G401.6 (cell line): ENCODE results near the gene SLC39A11.
"Not testable (repeated sequence)": the region's sequence is repeated elsewhere in the genome, so short reads cannot be mapped to it uniquely, and the experiment has no call there.

Source experiments
- FAIRE-seq: peaks from 2 replicates; lab custom pipeline; 2012; peaks lifted over from hg19 to GRCh38; lab: Jason Lieb, UNC

The SLC39A11 gene

GRCh38 chr17:73092523-73093135, at the start of gene SLC39A11:
Gene SLC39A11, minus strand, starts transcription at chr17:73092688. Its CDS starts 3,924 bp downstream, at chr17:73088764.
- FAIRE-seq = peak; percentile 61

GRCh38 chr17:73141411-73141810, 48.9 kb upstream of the SLC39A11 start:
- no peak for FAIRE-seq

GRCh38 chr17:73140566-73140965, 48.1 kb upstream of the SLC39A11 start:
- no peak for FAIRE-seq

GRCh38 chr17:73139296-73139695, 46.8 kb upstream of the SLC39A11 start:
- FAIRE-seq = no peak

- FAIRE-seq = no peak
These were observed 46.2 kb upstream of the SLC39A11 start for GRCh38 chr17:73138541-73139138.

- FAIRE-seq = no peak
These were observed 44.9 kb upstream of the SLC39A11 start for GRCh38 chr17:73137376-73137775.

GRCh38 chr17:73135766-73136165, 43.3 kb upstream of the SLC39A11 start:
- no peak for FAIRE-seq

- no peak for FAIRE-seq
These were observed 41.6 kb upstream of the SLC39A11 start for GRCh38 chr17:73133911-73134649.

- no peak for FAIRE-seq
These were observed 39.6 kb upstream of the SLC39A11 start for GRCh38 chr17:73132085-73132492.

- FAIRE-seq = not testable (repeated sequence)
These were observed 39.0 kb upstream of the SLC39A11 start for GRCh38 chr17:73131439-73131838.

- FAIRE-seq = no peak
These were observed 38.5 kb upstream of the SLC39A11 start for GRCh38 chr17:73130977-73131376.

GRCh38 chr17:73128496-73128895, 36.0 kb upstream of the SLC39A11 start:
- no peak for FAIRE-seq

GRCh38 chr17:73126716-73127473, 34.4 kb upstream of the SLC39A11 start:
- no peak for FAIRE-seq

GRCh38 chr17:73123606-73124320, 31.3 kb upstream of the SLC39A11 start:
- FAIRE-seq = no peak

GRCh38 chr17:73122953-73123605, 30.6 kb upstream of the SLC39A11 start:
- FAIRE-seq = no peak

GRCh38 chr17:73121506-73121905, 29.0 kb upstream of the SLC39A11 start:
- FAIRE-seq = no peak

- FAIRE-seq = no peak
These were observed 27.1 kb upstream of the SLC39A11 start for GRCh38 chr17:73119631-73120030.

- no peak for FAIRE-seq
These were observed 26.5 kb upstream of the SLC39A11 start for GRCh38 chr17:73118951-73119391.

- no peak for FAIRE-seq
These were observed 25.7 kb upstream of the SLC39A11 start for GRCh38 chr17:73118139-73118538.

GRCh38 chr17:73112246-73112645, 19.8 kb upstream of the SLC39A11 start:
- FAIRE-seq = no peak

GRCh38 chr17:73111386-73111785, 18.9 kb upstream of the SLC39A11 start:
- FAIRE-seq = no peak
